ENCODE results near the gene IMPDH1. TPM values are rescaled to one million over a fixed set of nuclear protein-coding genes. Genes with fewer than 3 reads are reported as not detected.
A peak's percentile ranks its signal among the peaks of the same experiment; 100 is the strongest.

Gene IMPDH1
- total and polyA plus RNA-seq, 2 donors: 11.3 to 27.2 TPM

DNA sequence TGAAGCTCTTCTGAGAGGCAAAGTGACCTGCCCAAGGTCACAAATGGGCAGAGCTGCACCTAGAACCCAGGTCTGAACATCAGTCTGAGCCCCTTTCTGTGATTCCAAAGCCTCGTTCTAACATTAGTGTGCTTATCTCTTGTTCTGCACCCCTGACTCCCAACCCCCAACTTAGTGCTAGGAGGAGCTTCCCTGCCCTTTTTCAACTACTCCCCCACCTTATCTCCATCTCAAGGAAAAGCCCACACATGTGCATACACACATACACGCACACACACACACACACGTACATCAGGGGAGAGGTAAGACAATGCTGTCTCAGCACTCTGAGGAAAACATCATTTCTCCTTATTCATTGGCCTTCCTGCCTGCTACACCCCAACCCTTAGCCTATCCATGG is 56.6 kb downstream of the IMPDH1 start:
- Histone ChIP-seq H3K27ac (ENCODE audit: low read depth in 1 of 2, low read length in 1 of 2) (no peak overlapping the region), H3K9me3 (ENCODE audit: control insufficient read depth in 2 of 2, insufficient read depth in 1 of 2, low read length in 1 of 2) (peaks cover 0 to 2% of the 10 kb centered on the region in 2 donors), H3K4me1 (ENCODE audit: control insufficient read depth in 2 of 2, insufficient read depth in 2 of 2, low read length in 2 of 2) (peaks cover 6 to 9% of the 10 kb centered on the region in 2 donors), H3K27me3 (ENCODE audit: control insufficient read depth in 2 of 2, insufficient read depth in 1 of 2, low read length in 1 of 2) (peaks cover 34 to 80% of the 10 kb centered on the region in 2 donors), H3K36me3 (ENCODE audit: control insufficient read depth in 2 of 2, insufficient read depth in 2 of 2, low read length in 1 of 2) (no peaks in the 10 kb centered on the region), H3K4me3 (ENCODE audit: low read length in 2 of 2) (no peak overlapping the region)
- no peak for DNase-seq (ENCODE audit: low read depth in 6 of 9, low spot score in 9 of 9)
- 91% methylated on average over 3 of the region's 3 CpGs for WGBS

DNA sequence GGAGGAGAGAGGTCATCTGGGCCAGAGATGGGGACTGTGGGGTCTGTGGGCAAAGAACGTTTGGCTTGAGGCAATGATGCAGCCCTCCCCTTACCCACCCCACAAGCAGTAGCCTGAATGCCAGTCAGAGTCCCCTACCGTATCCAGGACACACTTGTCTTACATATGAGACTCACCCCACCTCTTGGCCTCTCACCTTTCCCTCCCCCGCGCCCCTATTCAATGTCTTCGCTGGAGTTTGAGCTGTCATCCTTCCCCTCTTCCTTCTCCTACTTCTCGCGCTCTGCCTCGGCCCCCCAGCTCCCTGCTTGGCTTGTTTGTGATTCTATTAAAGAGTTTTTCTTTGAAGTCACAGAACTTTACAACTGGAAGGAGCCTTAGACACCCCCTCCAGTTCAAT is 57.1 kb downstream of the IMPDH1 start:
- peaks cover 6 to 9% of the 10 kb centered on the region in 2 donors for H3K4me1 ChIP-seq (ENCODE audit: control insufficient read depth in 2 of 2, insufficient read depth in 2 of 2, low read length in 2 of 2)
- H3K36me3 ChIP-seq (ENCODE audit: control insufficient read depth in 2 of 2, insufficient read depth in 2 of 2, low read length in 1 of 2): no peaks in the 10 kb centered on the region
- H3K27me3 ChIP-seq (ENCODE audit: control insufficient read depth in 2 of 2, insufficient read depth in 1 of 2, low read length in 1 of 2): peaks cover 34 to 81% of the 10 kb centered on the region in 2 donors
- 74% methylated on average over 8 of the region's 8 CpGs for WGBS
- H3K27ac ChIP-seq (ENCODE audit: low read depth in 1 of 2, low read length in 1 of 2): no peak overlapping the region
- no peak for DNase-seq (ENCODE audit: low read depth in 6 of 9, low spot score in 9 of 9)
- H3K9me3 ChIP-seq (ENCODE audit: control insufficient read depth in 2 of 2, insufficient read depth in 1 of 2, low read length in 1 of 2): peaks cover 0 to 2% of the 10 kb centered on the region in 2 donors
- H3K4me3 ChIP-seq (ENCODE audit: low read length in 2 of 2): no peak overlapping the region

DNA sequence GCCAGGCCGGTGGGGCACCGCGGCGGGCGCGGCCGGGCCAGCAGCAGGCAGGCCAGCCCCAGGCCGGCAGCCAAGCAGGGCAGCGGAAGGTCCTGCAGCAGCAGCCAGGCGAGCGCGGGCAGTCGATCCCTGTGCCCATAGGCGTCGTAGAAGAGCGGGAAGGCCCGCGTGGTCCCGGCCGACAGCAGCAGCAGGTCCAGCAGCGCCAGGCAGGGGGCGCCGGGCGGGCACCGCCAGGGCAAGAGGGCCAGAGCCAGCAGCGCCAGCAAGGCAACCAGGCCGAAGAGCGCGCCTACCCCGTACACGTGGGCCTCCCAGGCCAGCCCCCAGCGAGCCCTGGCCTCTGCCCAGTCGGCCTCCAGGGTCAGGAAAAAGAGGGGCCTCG is 57.6 kb downstream of the IMPDH1 start:
- Histone ChIP-seq H3K4me3 (ENCODE audit: low read length in 2 of 2) (peak overlapping the region in 1 of 2 donors; percentile 46), H3K9me3 (ENCODE audit: control insufficient read depth in 2 of 2, insufficient read depth in 1 of 2, low read length in 1 of 2) (peaks cover 0 to 2% of the 10 kb centered on the region in 2 donors), H3K27ac (ENCODE audit: low read depth in 1 of 2, low read length in 1 of 2) (no peak overlapping the region), H3K27me3 (ENCODE audit: control insufficient read depth in 2 of 2, insufficient read depth in 1 of 2, low read length in 1 of 2) (peaks cover 34 to 79% of the 10 kb centered on the region in 2 donors), H3K4me1 (ENCODE audit: control insufficient read depth in 2 of 2, insufficient read depth in 2 of 2, low read length in 2 of 2) (peaks cover 6 to 9% of the 10 kb centered on the region in 2 donors), H3K36me3 (ENCODE audit: control insufficient read depth in 2 of 2, insufficient read depth in 2 of 2, low read length in 1 of 2) (no peaks in the 10 kb centered on the region)
- DNase-seq (ENCODE audit: low read depth in 6 of 9, low spot score in 9 of 9): peak in 1 of 9 donors; percentile 21
- 17% methylated on average over 34 of the region's 34 CpGs for WGBS

DNA sequence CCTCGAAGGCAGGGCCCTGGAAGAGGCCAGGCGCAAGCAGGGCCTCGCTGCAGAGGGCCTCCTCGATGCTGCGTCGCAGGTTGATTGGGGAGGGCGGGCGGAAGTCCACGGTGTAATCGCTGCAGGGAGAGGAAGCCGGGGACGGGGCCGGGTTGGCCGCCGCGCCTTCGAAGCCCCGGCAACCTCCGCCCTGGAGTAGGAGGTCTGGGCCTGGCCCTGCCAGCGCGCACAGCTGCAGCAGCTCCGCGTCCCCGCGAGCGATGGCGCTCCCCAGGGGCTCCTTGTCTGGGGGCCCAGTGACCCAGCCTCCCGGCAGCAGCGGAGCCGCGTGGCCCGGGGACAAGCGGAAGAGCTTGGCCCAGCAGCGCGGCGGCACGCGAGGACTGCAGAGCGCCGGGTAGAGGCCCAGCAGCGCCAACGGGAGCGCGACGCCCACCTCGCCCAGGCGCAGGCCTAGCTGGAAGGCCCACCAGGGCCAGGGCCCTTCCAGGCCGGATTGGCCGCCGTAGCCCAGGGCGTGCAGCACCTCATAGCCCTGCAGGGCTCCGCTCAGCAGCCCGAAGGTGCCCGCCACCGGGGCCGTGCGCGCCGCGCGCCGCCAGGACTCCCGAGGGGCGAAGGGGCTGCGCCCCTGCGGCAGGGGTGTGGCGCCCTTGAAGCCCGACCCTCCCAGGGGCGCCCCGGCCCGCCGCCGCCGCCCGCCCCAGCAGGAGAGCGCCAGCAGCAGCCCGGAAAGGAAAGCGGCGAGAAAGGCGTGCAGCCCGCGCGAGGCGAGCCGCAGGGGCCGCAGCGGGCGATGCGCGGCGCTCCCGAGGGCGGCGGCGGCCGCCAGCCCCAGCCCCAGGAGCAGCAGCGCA is 58.3 kb downstream of the IMPDH1 start:
- DNase-seq (ENCODE audit: low read depth in 6 of 9, low spot score in 9 of 9): peak in 2 of 9 donors; percentile 33 to 42
- Histone ChIP-seq H3K27ac (ENCODE audit: low read depth in 1 of 2, low read length in 1 of 2) (no peak overlapping the region), H3K36me3 (ENCODE audit: control insufficient read depth in 2 of 2, insufficient read depth in 2 of 2, low read length in 1 of 2) (no peaks in the 10 kb centered on the region), H3K4me1 (ENCODE audit: control insufficient read depth in 2 of 2, insufficient read depth in 2 of 2, low read length in 2 of 2) (peaks cover 6 to 9% of the 10 kb centered on the region in 2 donors), H3K9me3 (ENCODE audit: control insufficient read depth in 2 of 2, insufficient read depth in 1 of 2, low read length in 1 of 2) (peaks cover 0 to 2% of the 10 kb centered on the region in 2 donors), H3K4me3 (ENCODE audit: low read length in 2 of 2) (peak overlapping the region in 1 of 2 donors; percentile 46), H3K27me3 (ENCODE audit: control insufficient read depth in 2 of 2, insufficient read depth in 1 of 2, low read length in 1 of 2) (peaks cover 34 to 81% of the 10 kb centered on the region in 2 donors)
- 14% methylated on average over 97 of the region's 97 CpGs for WGBS

DNA sequence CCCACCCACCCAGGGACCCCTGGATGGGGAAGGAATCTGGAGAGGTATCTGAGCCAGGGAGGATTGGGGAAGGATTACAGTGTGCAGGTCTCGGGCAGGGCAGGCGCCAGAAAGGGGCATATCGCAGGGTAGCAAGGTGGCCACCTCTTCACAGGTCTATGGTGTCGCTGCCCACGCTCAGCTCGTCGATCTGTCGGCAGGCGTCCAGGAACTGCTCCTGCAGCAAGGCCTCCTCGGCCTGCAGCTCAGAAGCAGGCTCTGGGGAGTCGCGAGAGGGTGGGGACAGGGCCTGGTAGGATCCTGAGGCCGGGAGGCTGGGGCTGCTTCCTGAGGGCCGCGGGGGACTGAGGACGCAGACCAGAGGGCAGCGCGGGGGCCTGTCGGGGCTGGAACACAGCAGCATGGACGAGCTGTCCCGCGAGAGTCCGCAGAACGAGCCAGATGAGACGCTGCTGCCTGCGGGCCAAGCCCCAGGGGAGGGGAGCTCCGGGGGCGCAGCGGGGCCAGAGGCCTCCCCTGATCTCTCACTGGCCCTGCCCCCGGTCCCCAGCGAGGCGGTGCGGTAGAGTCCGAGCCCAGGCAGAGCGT is 59.0 kb downstream of the IMPDH1 start:
- Histone ChIP-seq H3K4me1 (ENCODE audit: control insufficient read depth in 2 of 2, insufficient read depth in 2 of 2, low read length in 2 of 2) (peaks cover 6 to 9% of the 10 kb centered on the region in 2 donors), H3K27me3 (ENCODE audit: control insufficient read depth in 2 of 2, insufficient read depth in 1 of 2, low read length in 1 of 2) (peaks cover 34 to 78% of the 10 kb centered on the region in 2 donors), H3K27ac (ENCODE audit: low read depth in 1 of 2, low read length in 1 of 2) (no peak overlapping the region), H3K9me3 (ENCODE audit: control insufficient read depth in 2 of 2, insufficient read depth in 1 of 2, low read length in 1 of 2) (peaks cover 0 to 2% of the 10 kb centered on the region in 2 donors), H3K4me3 (ENCODE audit: low read length in 2 of 2) (no peak overlapping the region), H3K36me3 (ENCODE audit: control insufficient read depth in 2 of 2, insufficient read depth in 2 of 2, low read length in 1 of 2) (no peaks in the 10 kb centered on the region)
- no peak for DNase-seq (ENCODE audit: low read depth in 6 of 9, low spot score in 9 of 9)
- WGBS: 80% methylated on average over 35 of the region's 35 CpGs

DNA sequence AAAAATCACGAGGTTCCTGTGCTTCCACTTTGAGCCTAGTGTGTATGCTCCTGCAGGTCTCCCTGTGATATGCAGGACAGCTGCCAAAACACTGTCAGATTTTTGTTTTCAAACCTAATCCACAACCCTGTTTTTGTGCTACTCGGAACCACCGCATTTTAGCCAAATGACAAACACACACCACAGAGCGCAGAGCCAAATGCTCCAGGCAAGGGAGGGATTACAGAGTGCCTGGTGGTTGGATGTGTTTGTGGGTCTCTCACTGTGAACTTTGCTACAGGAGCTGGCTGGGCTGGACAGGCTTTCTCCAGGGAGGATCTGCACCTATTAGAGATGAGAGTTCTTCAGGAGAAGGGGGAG is 60.3 kb downstream of the IMPDH1 start:
- Histone ChIP-seq H3K27ac (ENCODE audit: low read depth in 1 of 2, low read length in 1 of 2) (no peak overlapping the region), H3K27me3 (ENCODE audit: control insufficient read depth in 2 of 2, insufficient read depth in 1 of 2, low read length in 1 of 2) (peaks cover 34 to 69% of the 10 kb centered on the region in 2 donors), H3K9me3 (ENCODE audit: control insufficient read depth in 2 of 2, insufficient read depth in 1 of 2, low read length in 1 of 2) (peaks cover 0 to 2% of the 10 kb centered on the region in 2 donors), H3K4me3 (ENCODE audit: low read length in 2 of 2) (no peak overlapping the region), H3K4me1 (ENCODE audit: control insufficient read depth in 2 of 2, insufficient read depth in 2 of 2, low read length in 2 of 2) (peaks cover 6 to 9% of the 10 kb centered on the region in 2 donors), H3K36me3 (ENCODE audit: control insufficient read depth in 2 of 2, insufficient read depth in 2 of 2, low read length in 1 of 2) (no peaks in the 10 kb centered on the region)
- DNase-seq (ENCODE audit: low read depth in 6 of 9, low spot score in 9 of 9): no peak
- WGBS: 61% methylated on average over 4 of the region's 4 CpGs

DNA sequence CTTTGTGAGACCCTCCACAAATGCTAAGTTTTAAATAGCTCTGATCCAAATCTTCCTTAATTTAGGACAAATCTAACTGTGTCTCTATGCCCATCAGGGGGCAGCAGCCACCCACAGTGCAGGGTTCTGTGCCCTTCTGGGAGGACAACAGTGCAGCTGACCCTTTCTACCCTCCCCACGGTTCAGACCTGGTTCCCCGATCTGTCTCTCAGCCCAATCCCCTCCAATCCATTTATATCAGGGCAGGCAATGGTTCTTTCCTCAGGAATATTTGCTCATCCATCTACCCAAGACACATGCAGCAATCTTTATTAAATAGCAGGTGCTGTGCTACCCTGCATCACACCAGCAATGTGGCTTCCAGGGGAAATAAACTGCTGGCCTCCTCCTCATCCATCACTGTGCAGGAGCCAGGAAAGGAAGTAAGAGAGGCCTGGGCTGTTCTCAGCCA is 62.1 kb downstream of the IMPDH1 start:
- Histone ChIP-seq H3K27ac (ENCODE audit: low read depth in 1 of 2, low read length in 1 of 2) (no peak overlapping the region), H3K4me3 (ENCODE audit: low read length in 2 of 2) (no peak overlapping the region), H3K9me3 (ENCODE audit: control insufficient read depth in 2 of 2, insufficient read depth in 1 of 2, low read length in 1 of 2) (peaks cover 0 to 2% of the 10 kb centered on the region in 2 donors), H3K27me3 (ENCODE audit: control insufficient read depth in 2 of 2, insufficient read depth in 1 of 2, low read length in 1 of 2) (peaks cover 30 to 51% of the 10 kb centered on the region in 2 donors), H3K36me3 (ENCODE audit: control insufficient read depth in 2 of 2, insufficient read depth in 2 of 2, low read length in 1 of 2) (no peaks in the 10 kb centered on the region), H3K4me1 (ENCODE audit: control insufficient read depth in 2 of 2, insufficient read depth in 2 of 2, low read length in 2 of 2) (peaks cover 14% of the 10 kb centered on the region in 2 donors)
- 4% methylated on average over 2 of the region's 2 CpGs for WGBS
- peak in 2 of 9 donors; percentile 43 to 51 for DNase-seq (ENCODE audit: low read depth in 6 of 9, low spot score in 9 of 9)

DNA sequence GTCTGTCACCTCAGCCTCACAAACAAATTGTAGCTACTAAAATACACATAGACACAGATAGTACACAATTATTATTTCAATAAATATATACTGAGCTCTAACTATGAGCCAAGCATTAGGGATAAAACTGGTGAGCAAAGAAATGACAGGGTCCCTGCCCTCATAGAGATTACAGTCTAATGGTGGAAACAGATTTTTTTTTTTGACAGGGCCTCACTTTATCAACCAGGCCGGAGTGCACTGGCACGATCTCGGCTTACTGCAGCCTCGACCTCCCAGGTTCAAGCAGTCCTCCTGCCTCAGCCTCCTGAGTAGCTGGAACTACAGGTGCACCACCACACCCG is 65.4 kb downstream of the IMPDH1 start:
- peaks cover under 1 to 21% of the 10 kb centered on the region in 2 donors for H3K27me3 ChIP-seq (ENCODE audit: control insufficient read depth in 2 of 2, insufficient read depth in 1 of 2, low read length in 1 of 2)
- no peak for DNase-seq (ENCODE audit: low read depth in 6 of 9, low spot score in 9 of 9)
- peaks cover 9 to 17% of the 10 kb centered on the region in 2 donors for H3K4me1 ChIP-seq (ENCODE audit: control insufficient read depth in 2 of 2, insufficient read depth in 2 of 2, low read length in 2 of 2)
- no peak overlapping the region for H3K27ac ChIP-seq (ENCODE audit: low read depth in 1 of 2, low read length in 1 of 2)
- H3K4me3 ChIP-seq (ENCODE audit: low read length in 2 of 2): no peak overlapping the region
- H3K9me3 ChIP-seq (ENCODE audit: control insufficient read depth in 2 of 2, insufficient read depth in 1 of 2, low read length in 1 of 2): no peaks in the 10 kb centered on the region
- 97% methylated on average over 5 of the region's 5 CpGs for WGBS
- H3K36me3 ChIP-seq (ENCODE audit: control insufficient read depth in 2 of 2, insufficient read depth in 2 of 2, low read length in 1 of 2): peaks cover 0 to 4% of the 10 kb centered on the region in 2 donors

Measured in thymus (tissue), 11 donors.